H1 (cell line): ENCODE measurements around the gene NPFFR1.
"Not testable (repeated sequence)": the region's sequence is repeated elsewhere in the genome, so short reads cannot be mapped to it uniquely, and the experiment has no call there.

Experiments used
- CHD1 ChIP-seq: IDR thresholded peaks from 2 replicates; pipeline ENCODE4 v1.6.1; 2012; ENCODE audit warnings: low read depth, low read length, improper control_type of control experiment
- CTCF ChIP-seq, 3 experiments: IDR thresholded peaks; 1 replicate in 2 of 3; 2 replicates in 1 of 3; pipeline versions ENCODE4 v1.5.1 to v1.6.1; 2011; ENCODE audit warnings: low read length in 3 of 3, mild to moderate bottlenecking in 3 of 3, inconsistent platforms in 2 of 3, low read depth in 1 of 3, moderate library complexity in 1 of 3; ENCODE audit not compliant: insufficient read depth in 1 of 3; ENCODE audit errors: control extremely low read depth in 1 of 3
- HDAC2 ChIP-seq, 2 experiments: fragments of 300-600 bp in 1 of 2; sonication (generic) in 1 of 2; IDR thresholded peaks; 2 replicates each; pipeline ENCODE4 v1.6.1; 2011 to 2012; ENCODE audit warnings: low read depth in 2 of 2, low read length in 2 of 2, mild to moderate bottlenecking in 2 of 2, moderate library complexity in 2 of 2, borderline replicate concordance in 1 of 2, inconsistent platforms in 1 of 2
- JUND ChIP-seq: IDR thresholded peaks from 2 replicates; pipeline ENCODE4 v1.6.1; 2011; ENCODE audit warnings: mild to moderate bottlenecking, improper control_type of control experiment, low read length
- PHF8 ChIP-seq: fragments of 200-600 bp; sonication (generic); conservative IDR thresholded peaks from 2 replicates; pipeline ENCODE4 v1.7.1; 2012; ENCODE audit warnings: low read depth, mild to moderate bottlenecking, inconsistent platforms, low read length, moderate library complexity
- POLR2A ChIP-seq, 2 experiments: IDR thresholded peaks; 1 replicate in 1 of 2; 2 replicates in 1 of 2; pipeline ENCODE4 v1.6.1; 2011; ENCODE audit warnings: low read depth in 2 of 2, low read length in 2 of 2, mild to moderate bottlenecking in 2 of 2; ENCODE audit errors: control extremely low read depth in 1 of 2
- POLR2AphosphoS5 ChIP-seq: IDR thresholded peaks from 2 replicates; pipeline ENCODE4 v1.6.1; 2011; ENCODE audit warnings: low read depth, low read length
- TAF1 ChIP-seq: IDR thresholded peaks from 2 replicates; pipeline ENCODE4 v1.6.1; 2011; ENCODE audit warnings: mild to moderate bottlenecking, low read depth, low read length
- TF ChIP-seq, protein P1 (sequence below): IDR thresholded peaks from 2 replicates; pipeline ENCODE4 v1.6.1; 2011; ENCODE audit warnings: low read length, improper control_type of control experiment

- TF ChIP-seq POLR2A (IDR thresholded peaks at IDR 0.05; ENCODE audit: control extremely low read depth in 1 of 2, low read depth in 2 of 2, low read length in 2 of 2); CHD1; CTCF (IDR thresholded peaks at IDR 0.05; ENCODE audit: control extremely low read depth in 1 of 3, insufficient read depth in 1 of 3, low read depth in 1 of 3, low read length in 3 of 3); JUND; POLR2AphosphoS5; HDAC2 (IDR thresholded peaks at IDR 0.05; ENCODE audit: borderline replicate concordance in 1 of 2, low read depth in 2 of 2, low read length in 2 of 2); PHF8; TAF1: not testable (repeated sequence)
- TF ChIP-seq, protein P1, sequence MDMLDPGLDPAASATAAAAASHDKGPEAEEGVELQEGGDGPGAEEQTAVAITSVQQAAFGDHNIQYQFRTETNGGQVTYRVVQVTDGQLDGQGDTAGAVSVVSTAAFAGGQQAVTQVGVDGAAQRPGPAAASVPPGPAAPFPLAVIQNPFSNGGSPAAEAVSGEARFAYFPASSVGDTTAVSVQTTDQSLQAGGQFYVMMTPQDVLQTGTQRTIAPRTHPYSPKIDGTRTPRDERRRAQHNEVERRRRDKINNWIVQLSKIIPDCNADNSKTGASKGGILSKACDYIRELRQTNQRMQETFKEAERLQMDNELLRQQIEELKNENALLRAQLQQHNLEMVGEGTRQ = not testable (repeated sequence)
Measured at GRCh38 chr10:70222811-70223447, 60.9 kb downstream of the NPFFR1 start.
